DND-41 (cell line): ENCODE results near the gene MSMP.

ENCODE experiments used
- EZH2 ChIP-seq: IDR thresholded peaks from 3 replicates; pipeline ENCODE4 v1.6.1; 2012; ENCODE audit warnings: borderline replicate concordance, low read depth, mild to moderate bottlenecking, moderate library complexity, low read length, inconsistent platforms; ENCODE audit not compliant: severe bottlenecking
- TF ChIP-seq, protein P1 (sequence below): IDR thresholded peaks from 2 replicates; pipeline ENCODE4 v1.5.1; 2012; ENCODE audit warnings: borderline replicate concordance, low read length, moderate library complexity, mild to moderate bottlenecking; ENCODE audit not compliant: poor library complexity, severe bottlenecking; ENCODE audit errors: extremely low read depth

DNA sequence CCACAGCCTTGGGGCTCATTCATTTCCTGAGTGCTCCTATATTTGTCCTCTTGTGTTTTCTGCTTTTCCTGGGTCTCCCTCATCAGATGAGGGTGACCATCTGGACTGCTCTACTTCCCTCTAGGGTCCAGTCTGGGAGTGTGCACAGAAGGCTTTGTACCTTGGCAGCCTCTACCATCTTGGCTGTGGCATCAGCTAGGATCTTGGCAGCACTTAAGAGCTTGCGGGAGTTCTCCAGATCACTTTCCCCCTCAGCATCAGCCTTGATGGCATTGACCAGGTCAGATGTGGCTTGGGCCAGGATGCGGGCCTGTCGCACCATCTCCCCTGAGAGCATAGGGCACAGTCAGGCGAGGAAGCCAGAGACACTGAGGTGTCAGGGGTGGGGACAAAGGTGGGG, 37.8 kb downstream of the MSMP start:
- TF ChIP-seq, protein P1, sequence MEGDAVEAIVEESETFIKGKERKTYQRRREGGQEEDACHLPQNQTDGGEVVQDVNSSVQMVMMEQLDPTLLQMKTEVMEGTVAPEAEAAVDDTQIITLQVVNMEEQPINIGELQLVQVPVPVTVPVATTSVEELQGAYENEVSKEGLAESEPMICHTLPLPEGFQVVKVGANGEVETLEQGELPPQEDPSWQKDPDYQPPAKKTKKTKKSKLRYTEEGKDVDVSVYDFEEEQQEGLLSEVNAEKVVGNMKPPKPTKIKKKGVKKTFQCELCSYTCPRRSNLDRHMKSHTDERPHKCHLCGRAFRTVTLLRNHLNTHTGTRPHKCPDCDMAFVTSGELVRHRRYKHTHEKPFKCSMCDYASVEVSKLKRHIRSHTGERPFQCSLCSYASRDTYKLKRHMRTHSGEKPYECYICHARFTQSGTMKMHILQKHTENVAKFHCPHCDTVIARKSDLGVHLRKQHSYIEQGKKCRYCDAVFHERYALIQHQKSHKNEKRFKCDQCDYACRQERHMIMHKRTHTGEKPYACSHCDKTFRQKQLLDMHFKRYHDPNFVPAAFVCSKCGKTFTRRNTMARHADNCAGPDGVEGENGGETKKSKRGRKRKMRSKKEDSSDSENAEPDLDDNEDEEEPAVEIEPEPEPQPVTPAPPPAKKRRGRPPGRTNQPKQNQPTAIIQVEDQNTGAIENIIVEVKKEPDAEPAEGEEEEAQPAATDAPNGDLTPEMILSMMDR = no peak
- no peak for TF ChIP-seq EZH2
